Measurements from ENCODE around the gene HYAL2.

The HYAL2 gene

GRCh38 chr3:50350527-50351322 lies 28.2 kb upstream of the HYAL2 start, which contains the start of the genes CYB561D2 and NPRL2:
TSS of gene CYB561D2 (plus strand) at chr3:50350862. CDS start at chr3:50351434, 572 bp downstream.
TSS of gene NPRL2 (minus strand) at chr3:50350775. CDS start at chr3:50350652, 123 bp downstream.
- DNase-seq = peak; percentile 98

DNA sequence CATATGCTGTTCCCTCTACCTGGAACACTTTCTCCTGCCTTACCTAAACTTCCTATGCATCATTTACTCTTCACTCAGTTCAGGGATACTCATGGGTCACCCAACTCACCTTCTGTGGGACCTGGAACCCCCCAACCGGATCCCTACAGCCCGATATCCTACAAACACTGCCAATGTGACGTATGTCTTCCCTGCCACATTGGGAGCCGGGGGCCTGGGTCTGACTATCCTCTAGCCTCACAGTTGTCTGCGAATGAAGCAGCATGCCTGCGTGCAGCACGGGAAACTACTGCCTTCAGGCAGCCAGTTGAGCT lies 27.6 kb upstream of the HYAL2 start:
- no peak for DNase-seq

DNA sequence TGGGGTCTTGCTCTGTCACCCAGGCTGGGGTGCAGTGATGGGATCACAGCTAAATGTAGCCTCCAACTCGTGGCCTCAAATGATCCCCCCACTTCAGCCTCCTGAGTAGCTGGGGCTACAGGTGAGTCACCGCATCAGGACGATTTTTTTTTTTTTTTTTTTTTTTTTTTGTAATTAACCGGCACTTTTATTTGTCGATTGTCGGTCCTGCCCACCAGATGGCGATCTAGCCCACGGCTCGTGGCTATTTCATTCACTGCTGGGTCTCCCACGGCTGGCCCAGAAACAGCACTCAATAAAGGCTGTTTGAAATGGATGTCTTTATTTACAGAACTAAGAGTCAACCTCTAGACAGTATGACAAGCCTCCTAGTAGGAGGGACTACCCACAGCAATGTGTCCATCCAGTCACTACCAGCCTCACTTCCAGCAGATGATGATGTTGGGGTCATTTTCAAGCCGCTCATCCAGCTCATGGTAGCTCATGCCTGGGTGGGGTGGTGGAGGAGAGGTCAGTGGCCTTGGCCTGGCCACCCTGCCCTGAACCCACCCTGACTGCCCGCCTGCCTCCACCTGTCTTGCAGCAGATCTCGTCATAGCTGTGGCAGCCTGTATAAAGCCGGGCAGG lies 24.8 kb upstream of the HYAL2 start:
- peak; percentile 93 for DNase-seq

- DNase-seq = peak; percentile 83
These were observed 23.2 kb upstream of the HYAL2 start, which contains the start of gene ZMYND10 for GRCh38 chr3:50345586-50346234. TSS of gene ZMYND10 (minus strand) at chr3:50345732. CDS start at chr3:50345579, 153 bp downstream.

GRCh38 chr3:50345008-50345407 lies 22.5 kb upstream of the HYAL2 start:
- no peak for DNase-seq

GRCh38 chr3:50342813-50343633 lies 20.5 kb upstream of the HYAL2 start:
- DNase-seq = no peak

GRCh38 chr3:50341996-50342650 lies 19.6 kb upstream of the HYAL2 start:
- DNase-seq = no peak

GRCh38 chr3:50341537-50341936 lies 19.0 kb upstream of the HYAL2 start:
- no peak for DNase-seq

DNA sequence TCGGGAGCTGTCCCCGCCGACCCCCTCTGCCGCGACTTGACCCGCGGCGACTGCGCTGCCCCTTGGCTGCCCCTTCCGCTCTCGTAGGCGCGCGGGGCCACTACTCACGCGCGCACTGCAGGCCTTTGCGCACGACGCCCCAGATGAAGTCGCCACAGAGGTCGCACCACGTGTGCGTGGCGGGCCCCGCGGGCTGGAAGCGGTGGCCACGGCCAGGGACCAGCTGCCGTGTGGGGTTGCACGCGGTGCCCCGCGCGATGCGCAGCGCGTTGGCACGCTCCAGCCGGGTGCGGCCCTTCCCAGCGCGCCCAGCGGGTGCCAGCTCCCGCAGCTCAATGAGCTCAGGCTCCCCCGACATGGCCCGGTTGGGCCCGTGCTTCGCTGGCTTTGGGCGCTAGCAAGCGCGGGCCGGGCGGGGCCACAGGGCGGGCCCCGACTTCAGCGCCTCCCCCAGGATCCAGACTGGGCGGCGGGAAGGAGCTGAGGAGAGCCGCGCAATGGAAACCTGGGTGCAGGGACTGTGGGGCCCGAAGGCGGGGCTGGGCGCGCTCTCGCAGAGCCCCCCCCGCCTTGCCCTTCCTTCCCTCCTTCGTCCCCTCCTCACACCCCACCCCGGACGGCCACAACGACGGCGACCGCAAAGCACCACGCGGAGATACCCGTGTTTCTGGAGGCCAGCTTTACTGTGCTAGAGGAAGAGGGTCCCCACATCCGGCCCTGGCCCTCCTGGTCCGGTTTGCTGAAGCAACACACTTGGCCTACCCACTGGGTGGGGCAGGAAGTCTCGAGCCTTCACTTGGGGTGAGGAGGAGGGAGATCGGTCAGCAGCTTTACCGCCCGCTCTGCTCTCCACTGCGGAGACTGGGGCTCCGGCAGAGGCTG lies 18.1 kb upstream of the HYAL2 start, which contains the start of gene RASSF1:
TSS of gene RASSF1 (minus strand) at position 389 of the 882 bp plus-strand sequence. CDS start at position 358, 31 bp downstream.
- peak; percentile 62 for DNase-seq

- no peak for DNase-seq
These were observed 17.6 kb upstream of the HYAL2 start for GRCh38 chr3:50340147-50340447.

DNA sequence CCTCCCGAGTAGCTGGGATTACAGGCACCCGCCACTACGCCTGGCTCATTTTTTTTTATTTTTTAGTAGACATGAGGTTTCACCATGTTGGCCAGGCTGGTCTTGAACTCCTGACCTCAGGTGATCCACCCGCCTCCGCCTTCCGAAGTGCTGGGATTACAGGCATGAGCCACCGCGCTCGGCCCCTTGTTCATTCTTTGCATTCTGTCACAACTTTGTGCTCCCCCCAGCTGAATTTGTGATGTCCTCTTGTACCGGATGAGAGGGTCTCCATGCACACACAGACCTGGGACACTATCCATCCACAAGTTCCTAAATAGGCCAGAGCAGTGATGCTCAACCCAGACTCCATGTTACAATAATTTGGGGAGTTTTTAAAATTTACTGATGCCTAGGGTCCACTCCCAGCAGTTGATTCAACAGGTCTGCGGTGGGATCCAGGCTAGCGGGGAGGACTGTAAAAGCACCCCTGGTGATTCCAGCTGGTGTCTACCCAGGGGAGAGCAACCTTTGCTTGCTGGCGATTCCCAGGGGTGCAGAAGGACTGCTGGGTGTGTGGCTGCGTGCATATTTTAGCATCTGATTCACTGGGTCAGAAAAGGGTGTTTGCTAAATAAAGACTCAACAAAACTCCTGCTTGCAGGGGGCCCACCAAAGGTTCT lies 17.1 kb upstream of the HYAL2 start:
- DNase-seq = no peak

GRCh38 chr3:50338965-50339364 lies 16.4 kb upstream of the HYAL2 start:
- DNase-seq = no peak

DNA sequence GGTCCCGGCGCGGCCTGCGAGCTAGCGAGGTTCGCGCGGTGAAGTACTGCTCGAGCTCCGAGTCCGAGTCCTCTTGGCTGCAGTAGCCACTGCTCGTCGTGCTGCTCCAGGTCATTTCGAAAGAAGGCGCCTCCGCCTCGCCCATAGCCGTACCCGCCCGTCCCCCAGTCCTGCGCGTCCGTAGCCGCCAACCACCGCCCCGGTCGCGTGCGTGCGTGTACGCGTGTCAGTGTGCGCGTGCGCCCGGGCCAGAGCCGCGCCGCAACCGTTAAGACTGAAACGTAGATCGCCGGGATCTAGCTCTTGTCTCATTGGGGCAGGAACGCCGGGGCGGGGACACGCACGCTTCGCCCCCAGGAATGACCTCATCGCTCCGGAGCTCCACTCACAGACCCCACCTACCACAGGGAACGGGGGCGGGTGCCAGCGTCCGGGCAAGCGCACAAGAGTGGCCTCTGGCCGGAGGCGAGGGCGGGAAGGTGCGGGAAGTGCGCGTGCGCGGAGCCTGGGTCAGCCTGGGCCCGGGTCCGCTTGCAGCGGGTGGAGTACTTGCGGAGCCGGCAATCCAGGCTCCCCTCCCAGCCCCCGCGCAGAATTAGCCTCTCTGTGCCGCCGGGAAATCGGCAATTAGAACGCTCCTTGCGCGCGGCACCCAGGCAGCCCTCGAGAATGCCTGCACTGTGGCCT lies 14.8 kb upstream of the HYAL2 start:
- DNase-seq = peak; percentile 99

DNA sequence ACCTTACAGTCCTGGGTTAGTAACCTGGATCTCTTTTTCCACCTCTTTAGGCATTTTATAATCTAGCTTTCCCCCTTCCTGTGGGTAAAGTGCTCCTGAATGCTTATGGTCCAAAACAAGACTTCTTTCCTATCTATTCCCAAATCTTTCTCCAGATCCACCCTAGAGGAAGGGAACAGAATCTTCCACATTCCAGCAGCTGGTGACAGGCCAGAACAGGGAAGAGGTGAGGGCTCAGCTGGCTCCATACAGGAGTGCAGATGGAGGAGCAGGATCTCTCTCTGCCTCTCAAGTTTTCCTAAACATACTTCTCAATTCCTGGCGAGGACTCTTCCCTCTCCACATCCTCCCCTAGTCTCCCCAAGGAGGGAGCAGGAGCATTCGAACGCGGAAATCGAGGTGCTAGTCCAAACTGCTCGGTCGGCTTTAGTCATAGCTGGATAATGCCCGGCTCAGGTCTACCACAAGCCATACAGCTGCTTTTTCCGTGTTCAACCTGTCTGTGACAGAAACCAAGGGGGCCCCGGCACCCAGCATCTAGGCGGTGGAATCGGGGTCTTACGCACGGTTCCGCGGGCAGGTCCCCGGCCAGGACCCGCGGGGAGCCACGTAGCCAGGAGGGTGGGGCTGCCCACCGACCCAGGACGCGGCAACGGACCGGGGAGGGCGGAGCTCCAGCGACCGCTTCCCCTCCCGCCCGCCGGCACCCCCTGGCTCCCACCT lies 14.1 kb upstream of the HYAL2 start:
- no peak for DNase-seq

DNA sequence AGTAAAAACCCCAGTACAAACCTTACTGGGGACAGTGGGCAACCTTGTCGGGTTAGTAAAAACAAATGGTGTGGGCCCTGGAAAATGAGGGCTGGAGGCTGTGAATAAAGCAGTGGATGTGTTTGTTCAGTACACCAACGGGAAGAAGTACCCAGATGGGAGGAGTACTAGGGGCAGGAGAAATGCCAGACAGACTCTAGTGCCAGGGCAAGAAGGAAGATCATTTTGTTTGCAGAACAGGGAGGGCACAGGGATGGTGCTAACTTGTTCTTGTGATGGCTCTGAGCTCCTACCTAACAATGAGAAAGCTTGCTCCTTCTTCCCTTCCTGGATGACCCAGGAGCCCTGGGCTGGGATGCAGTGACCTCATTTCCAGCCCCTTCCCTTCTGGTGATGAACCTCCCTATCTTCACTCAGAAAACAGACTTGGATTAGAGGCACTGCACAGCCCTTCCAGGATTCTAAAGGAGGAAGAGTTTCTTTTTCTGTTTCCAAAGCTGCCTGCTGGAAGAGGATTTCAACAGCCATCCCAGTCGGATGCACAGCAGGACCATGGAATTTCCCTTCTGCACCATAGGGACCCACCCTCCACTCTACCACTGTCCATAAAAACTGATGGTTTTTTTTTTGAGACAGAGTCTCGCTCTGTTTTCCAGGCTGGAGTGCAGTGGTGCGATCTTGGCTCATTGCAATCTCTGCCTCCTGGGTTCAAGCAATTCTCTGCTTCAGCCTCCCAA lies 12.0 kb upstream of the HYAL2 start:
- DNase-seq = no peak

GRCh38 chr3:50333744-50334328 lies 11.3 kb upstream of the HYAL2 start:
- no peak for DNase-seq

DNA sequence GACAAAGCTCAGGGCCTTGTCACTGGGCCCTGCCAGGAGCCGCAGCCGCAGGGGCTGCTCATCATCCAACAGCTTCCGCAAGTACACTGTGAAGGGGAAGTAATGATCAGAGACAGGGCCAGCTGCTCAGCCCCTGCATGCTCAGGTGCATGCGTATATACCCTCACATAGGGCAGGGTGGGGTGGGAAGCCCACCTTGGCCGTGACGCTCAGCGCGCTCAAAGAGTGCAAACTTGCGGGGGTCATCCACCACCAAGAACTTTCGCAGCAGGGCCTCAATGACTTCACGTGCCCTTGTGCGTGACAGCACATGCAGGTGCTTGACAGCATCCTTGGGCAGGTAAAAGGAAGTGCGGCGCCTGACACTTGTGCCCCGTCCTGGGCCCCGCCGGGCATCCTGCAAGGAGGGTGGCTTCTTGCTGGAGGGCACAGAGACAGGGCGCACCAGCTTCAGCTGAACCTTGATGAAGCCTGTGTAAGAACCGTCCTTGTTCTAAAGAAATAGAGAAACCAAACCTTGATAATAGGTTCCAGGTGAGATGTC lies 8.9 kb upstream of the HYAL2 start:
- no peak for DNase-seq

GRCh38 chr3:50330330-50330729 lies 7.8 kb upstream of the HYAL2 start:
- DNase-seq = no peak

Measured in eye (tissue), 1 donor.